Activated CD8-positive, alpha-beta T cell treated with anti-CD3 and anti-CD28 coated beads for 36 hours (primary cell): Measurements from ENCODE around the gene CFAP57. TPM values are rescaled to one million over a fixed set of nuclear protein-coding genes. Genes with fewer than 3 reads are reported as not detected.

Experiments
- ATAC-seq: fragments of 200-7000 bp; cut with Tn5 transposase; one replicate; pipeline ENCODE4 v1.10.0; 2021; ENCODE audit warnings: mild to moderate bottlenecking, moderate library complexity
- CTCF ChIA-PET: fragments of 350-600 bp; sonication (Branson Sonifier 250); formaldehyde crosslinking; loops from one replicate; lab custom pipeline; 2021; ENCODE audit warnings: antibody characterized with exemption; lab: Charles Lee
- POLR2A ChIA-PET: fragments of 350-600 bp; sonication (Branson Sonifier 250); formaldehyde crosslinking; loops from one replicate; lab custom pipeline; 2021; ENCODE audit warnings: antibody characterized with exemption; lab: Charles Lee
- DNase-seq: peaks from one replicate; pipeline ENCODE4 v3.0.0-alpha.2; 2020
- H3K27ac Mint-ChIP-seq: one replicate; pipeline ENCODE4 v1.8.0; 2021; ENCODE audit warnings: mild to moderate bottlenecking, mixed read lengths
- H3K27me3 Mint-ChIP-seq: one replicate; pipeline ENCODE4 v1.8.0; 2021; ENCODE audit warnings: mixed read lengths
- H3K36me3 Mint-ChIP-seq: one replicate; pipeline ENCODE4 v1.8.0; 2021; ENCODE audit warnings: low read depth, mixed read lengths
- H3K4me1 Mint-ChIP-seq: one replicate; pipeline ENCODE4 v1.8.0; 2021; ENCODE audit warnings: low read depth, mixed read lengths
- H3K4me3 Mint-ChIP-seq: one replicate; pipeline ENCODE4 v1.8.0; 2021; ENCODE audit warnings: mild to moderate bottlenecking, moderate library complexity, mixed read lengths
- H3K9me3 Mint-ChIP-seq: one replicate; pipeline ENCODE4 v1.8.0; 2021; ENCODE audit warnings: mixed read lengths
- intact Hi-C: fragments of 100-400 bp; cut with micrococcal nuclease; formaldehyde crosslinking; loops from one replicate; pipeline ENCODE4 v1.10.0; 2022
- total RNA-seq, 2 experiments: library from RNA; stranded (reverse); gene quantifications; one replicate each; pipeline ENCODE4 v1.2.3, GENCODE V29; 2021
- TF ChIP-seq, protein P1 (sequence below): fragments of 200-600 bp; IDR thresholded peaks from one replicate; pipeline ENCODE4 v1.8.0; 2022; ENCODE audit warnings: antibody characterized with exemption, mild to moderate bottlenecking

Gene CFAP57
- total RNA-seq, 2 experiments from 2014 or later = 0.18 to 0.23 TPM

DNA sequence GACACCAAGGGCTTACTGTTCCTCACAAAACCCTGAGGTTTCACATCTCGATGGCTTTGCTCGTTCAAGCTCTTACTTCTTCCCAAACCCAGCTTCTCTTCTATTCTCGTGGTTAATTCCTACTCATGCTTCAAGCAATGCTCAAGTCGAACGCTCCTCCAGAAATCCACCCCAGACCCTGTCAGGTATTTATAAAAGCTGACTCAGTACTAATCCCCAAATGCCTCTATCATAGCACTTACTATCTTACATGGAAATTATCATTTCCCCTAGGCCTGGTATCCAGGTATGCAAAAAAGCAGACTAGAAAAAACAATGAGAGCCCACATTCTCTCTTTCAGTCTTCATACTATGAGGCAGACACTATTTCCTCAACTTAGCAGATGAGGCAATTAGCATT, 6.4 kb upstream of the CFAP57 start:
- Mint-ChIP-seq H3K27ac (peak overlapping the region; percentile 50), H3K27me3 (no peaks in the 10 kb centered on the region), H3K9me3 (no peaks in the 10 kb centered on the region), H3K4me3 (no peak overlapping the region), H3K4me1 (peaks cover 27% of the 10 kb centered on the region), H3K36me3 (peaks cover 66% of the 10 kb centered on the region)
- no peak for DNase-seq
- no peak for ATAC-seq
- TF ChIP-seq, protein P1, sequence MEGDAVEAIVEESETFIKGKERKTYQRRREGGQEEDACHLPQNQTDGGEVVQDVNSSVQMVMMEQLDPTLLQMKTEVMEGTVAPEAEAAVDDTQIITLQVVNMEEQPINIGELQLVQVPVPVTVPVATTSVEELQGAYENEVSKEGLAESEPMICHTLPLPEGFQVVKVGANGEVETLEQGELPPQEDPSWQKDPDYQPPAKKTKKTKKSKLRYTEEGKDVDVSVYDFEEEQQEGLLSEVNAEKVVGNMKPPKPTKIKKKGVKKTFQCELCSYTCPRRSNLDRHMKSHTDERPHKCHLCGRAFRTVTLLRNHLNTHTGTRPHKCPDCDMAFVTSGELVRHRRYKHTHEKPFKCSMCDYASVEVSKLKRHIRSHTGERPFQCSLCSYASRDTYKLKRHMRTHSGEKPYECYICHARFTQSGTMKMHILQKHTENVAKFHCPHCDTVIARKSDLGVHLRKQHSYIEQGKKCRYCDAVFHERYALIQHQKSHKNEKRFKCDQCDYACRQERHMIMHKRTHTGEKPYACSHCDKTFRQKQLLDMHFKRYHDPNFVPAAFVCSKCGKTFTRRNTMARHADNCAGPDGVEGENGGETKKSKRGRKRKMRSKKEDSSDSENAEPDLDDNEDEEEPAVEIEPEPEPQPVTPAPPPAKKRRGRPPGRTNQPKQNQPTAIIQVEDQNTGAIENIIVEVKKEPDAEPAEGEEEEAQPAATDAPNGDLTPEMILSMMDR = no peak
- CTCF ChIA-PET = no interaction called here
- POLR2A ChIA-PET = interaction anchor here (1.0 kb wide), 1 partner anchor 15 kb away, joined by 4 read pairs; no protein-coding TSS in a partner anchor
- intact Hi-C loops = no loop called here

DNA sequence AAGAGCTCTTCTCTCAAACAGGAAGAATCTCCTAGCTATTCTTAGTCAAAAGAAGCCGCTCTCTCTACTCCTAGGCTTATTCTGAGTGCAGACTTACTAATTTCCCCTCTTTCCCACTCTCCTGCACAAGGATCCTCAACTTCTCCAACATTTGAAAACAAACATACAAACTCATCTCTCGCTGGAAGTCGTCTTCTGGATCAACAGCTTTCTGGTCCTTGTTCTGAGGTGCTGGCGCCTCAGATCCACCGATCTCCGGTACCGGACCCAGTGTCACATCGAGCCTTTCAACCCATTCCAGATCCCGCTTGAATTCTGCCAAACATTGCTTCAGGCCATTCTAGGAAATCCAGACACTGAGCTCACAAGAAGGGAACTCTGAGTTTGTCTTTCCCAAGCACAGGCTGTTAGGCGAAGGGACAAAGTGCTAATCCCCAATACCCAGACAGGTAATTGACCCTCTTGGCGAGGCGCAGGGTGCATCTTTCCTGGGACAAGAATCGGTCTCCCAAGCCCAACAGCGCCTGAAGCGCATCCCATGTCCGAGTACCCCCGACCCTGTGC, 736 bp upstream of the CFAP57 start:
- TF ChIP-seq, protein P1 = no peak
- Mint-ChIP-seq H3K27ac (peak overlapping the region; percentile 93), H3K9me3 (no peaks in the 10 kb centered on the region), H3K27me3 (peaks cover 13% of the 10 kb centered on the region), H3K4me1 (peaks cover 35% of the 10 kb centered on the region), H3K4me3 (peak overlapping the region; percentile 96), H3K36me3 (peaks cover 53% of the 10 kb centered on the region)
- POLR2A ChIA-PET = interaction anchor here (0.7 to 1.5 kb wide), 6 partner anchors 8 to 404 kb away, joined by 3 to 6 read pairs (median 3); partner anchors contain the start of genes C1orf50, P3H1 and ZNF691
- intact Hi-C loops = no loop called here
- DNase-seq (no peak), ATAC-seq (no peak)
- CTCF ChIA-PET = interaction anchor here (1.0 to 2.0 kb wide), 4 partner anchors 9 to 248 kb away, joined by 3 to 5 read pairs (median 4); no protein-coding TSS in a partner anchor

DNA sequence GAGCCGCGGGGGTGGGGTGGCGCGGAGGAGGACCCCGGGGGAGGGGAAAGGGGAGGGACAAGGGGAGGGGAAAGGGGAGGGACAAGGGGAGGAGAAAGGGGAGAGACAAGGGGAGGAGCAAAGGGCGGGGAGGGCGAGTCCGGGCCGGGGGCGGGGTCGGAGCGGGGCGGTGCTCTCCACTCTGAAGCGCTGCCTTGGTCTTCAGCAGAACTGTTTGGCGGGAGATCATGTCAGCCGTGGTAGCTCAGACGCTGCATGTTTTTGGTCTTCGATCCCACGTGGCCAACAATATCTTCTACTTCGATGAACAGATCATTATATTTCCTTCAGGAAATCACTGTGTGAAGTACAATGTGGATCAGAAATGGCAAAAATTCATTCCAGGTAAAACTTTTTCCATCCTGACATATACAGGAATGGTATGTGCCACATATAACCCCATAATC, 420 bp downstream of the CFAP57 start:
- DNase-seq = peak; percentile 88
- ChIA-PET POLR2A (interaction anchor here (0.7 to 1.3 kb wide), 2 partner anchors 282 to 406 kb away, joined by 3 to 6 read pairs; partner anchors contain the start of genes C1orf50, HYI and P3H1), CTCF (interaction anchor here (2.0 kb wide), 1 partner anchor 99 kb away, joined by 5 read pairs; no protein-coding TSS in a partner anchor)
- H3K27me3 Mint-ChIP-seq = peaks cover 22% of the 10 kb centered on the region
- peak overlapping the region; percentile 96 for H3K4me3 Mint-ChIP-seq
- H3K9me3 Mint-ChIP-seq = no peaks in the 10 kb centered on the region
- intact Hi-C loops = no loop called here
- peak overlapping the region; percentile 93 for H3K27ac Mint-ChIP-seq
- peaks cover 43% of the 10 kb centered on the region for H3K36me3 Mint-ChIP-seq
- peaks cover 35% of the 10 kb centered on the region for H3K4me1 Mint-ChIP-seq
- TF ChIP-seq, protein P1 = no peak
- peak; percentile 93 for ATAC-seq

DNA sequence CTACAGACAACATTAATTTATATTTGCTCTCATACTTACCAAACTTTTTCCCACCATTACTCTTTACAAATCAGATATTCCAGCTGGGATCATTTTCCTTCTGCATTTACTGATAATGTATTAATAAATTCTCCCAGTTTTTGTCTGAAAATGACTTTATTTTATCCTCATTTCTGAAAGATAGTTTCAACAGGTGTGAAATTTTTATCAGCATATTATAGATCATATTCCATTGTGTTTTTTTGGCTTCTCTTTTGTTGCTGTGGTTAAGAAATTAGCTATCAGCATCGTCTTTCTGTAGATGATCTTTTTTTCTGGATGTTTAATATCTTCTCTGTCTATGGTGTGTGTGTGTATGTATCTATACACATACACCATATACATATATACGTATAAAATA, 2.7 kb downstream of the CFAP57 start:
- no peak for DNase-seq
- Mint-ChIP-seq H3K4me1 (peaks cover 21% of the 10 kb centered on the region), H3K9me3 (no peaks in the 10 kb centered on the region), H3K36me3 (peaks cover 21% of the 10 kb centered on the region), H3K27me3 (peaks cover 24% of the 10 kb centered on the region), H3K4me3 (no peak overlapping the region), H3K27ac (no peak overlapping the region)
- ATAC-seq = no peak
- TF ChIP-seq, protein P1 = no peak
- ChIA-PET POLR2A (interaction anchor here (1.1 kb wide), 1 partner anchor 250 kb away, joined by 3 read pairs; no protein-coding TSS in a partner anchor), CTCF (no interaction called here)
- intact Hi-C loops = no loop called here

DNA sequence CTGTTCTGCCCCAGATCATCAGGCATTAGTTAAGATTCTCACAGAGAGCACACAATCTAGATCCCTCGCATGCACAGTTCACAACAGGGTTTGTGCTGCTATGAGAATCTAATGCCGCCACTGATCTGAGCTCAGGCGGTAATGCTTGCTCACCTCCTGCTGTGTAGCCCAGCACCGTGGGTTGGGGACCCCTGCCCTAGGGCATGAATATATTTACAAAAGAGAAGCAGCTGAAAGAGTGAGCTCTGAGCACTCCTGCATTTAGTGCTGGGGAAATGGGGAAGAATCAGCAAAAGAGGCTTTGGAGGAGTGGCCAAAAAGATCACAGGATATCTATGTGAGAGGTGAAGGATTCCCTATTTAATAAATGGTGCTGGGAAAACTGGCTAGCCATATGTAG, 5.6 kb downstream of the CFAP57 start:
- CTCF ChIA-PET = no interaction called here
- H3K27me3 Mint-ChIP-seq = peaks cover 24% of the 10 kb centered on the region
- H3K36me3 Mint-ChIP-seq = no peaks in the 10 kb centered on the region
- H3K4me3 Mint-ChIP-seq = no peak overlapping the region
- intact Hi-C loops = no loop called here
- POLR2A ChIA-PET = no interaction called here
- TF ChIP-seq, protein P1 = no peak
- no peak overlapping the region for H3K27ac Mint-ChIP-seq
- ATAC-seq = no peak
- peaks cover 4% of the 10 kb centered on the region for H3K4me1 Mint-ChIP-seq
- DNase-seq = no peak
- H3K9me3 Mint-ChIP-seq = no peaks in the 10 kb centered on the region
